Measurements from ENCODE around the gene CRYBB1.
A peak's percentile ranks its signal among the peaks of the same experiment; 100 is the strongest.
"Not testable (repeated sequence)": the region's sequence is repeated elsewhere in the genome, so short reads cannot be mapped to it uniquely, and the experiment has no call there.

Gene CRYBB1

GRCh38 chr22:26642465-26643417 lies 24.9 kb upstream of the CRYBB1 start:
- DNase-seq (ENCODE audit: extremely low read depth in 1 of 2, low read depth in 1 of 2): peak; percentile 77 to 88

- no peak for DNase-seq (ENCODE audit: extremely low read depth in 1 of 2, low read depth in 1 of 2)
These were observed 18.5 kb upstream of the CRYBB1 start for GRCh38 chr22:26636296-26636695.

- no peak for DNase-seq (ENCODE audit: extremely low read depth in 1 of 2, low read depth in 1 of 2)
These were observed 17.3 kb upstream of the CRYBB1 start for GRCh38 chr22:26635117-26635516.

- DNase-seq (ENCODE audit: extremely low read depth in 1 of 2, low read depth in 1 of 2): no peak
These were observed 16.4 kb upstream of the CRYBB1 start for GRCh38 chr22:26634189-26634588.

GRCh38 chr22:26632422-26633155 lies 14.8 kb upstream of the CRYBB1 start:
- no peak for DNase-seq (ENCODE audit: extremely low read depth in 1 of 2, low read depth in 1 of 2)

GRCh38 chr22:26631282-26631681 lies 13.5 kb upstream of the CRYBB1 start:
- DNase-seq (ENCODE audit: extremely low read depth in 1 of 2, low read depth in 1 of 2): no peak

GRCh38 chr22:26629988-26630761 lies 12.3 kb upstream of the CRYBB1 start:
- no peak for DNase-seq (ENCODE audit: extremely low read depth in 1 of 2, low read depth in 1 of 2)

- DNase-seq (ENCODE audit: extremely low read depth in 1 of 2, low read depth in 1 of 2): no peak
These were observed 7.0 kb upstream of the CRYBB1 start for GRCh38 chr22:26624803-26625202.

- DNase-seq (ENCODE audit: extremely low read depth in 1 of 2, low read depth in 1 of 2): no peak
These were observed 6.2 kb upstream of the CRYBB1 start for GRCh38 chr22:26623984-26624383.

GRCh38 chr22:26621663-26622062 lies 3.8 kb upstream of the CRYBB1 start, which contains the start of gene CRYBA4:
Gene CRYBA4 (plus strand): TSS chr22:26621963. CDS start chr22:26622597, 634 bp downstream.
- no peak for DNase-seq (ENCODE audit: extremely low read depth in 1 of 2, low read depth in 1 of 2)

GRCh38 chr22:26620197-26620596 lies 2.4 kb upstream of the CRYBB1 start:
- DNase-seq (ENCODE audit: extremely low read depth in 1 of 2, low read depth in 1 of 2): no peak

GRCh38 chr22:26619510-26619909 lies 1.7 kb upstream of the CRYBB1 start:
- no peak for DNase-seq (ENCODE audit: extremely low read depth in 1 of 2, low read depth in 1 of 2)

- no peak for DNase-seq (ENCODE audit: extremely low read depth in 1 of 2, low read depth in 1 of 2)
These were observed 628 bp upstream of the CRYBB1 start for GRCh38 chr22:26618455-26618854.

- no peak for DNase-seq (ENCODE audit: extremely low read depth in 1 of 2, low read depth in 1 of 2)
These were observed 1.2 kb downstream of the CRYBB1 start for GRCh38 chr22:26616650-26617049.

GRCh38 chr22:26615830-26616435 lies 1.9 kb downstream of the CRYBB1 start:
- no peak for DNase-seq (ENCODE audit: extremely low read depth in 1 of 2, low read depth in 1 of 2)

GRCh38 chr22:26615149-26615548 lies 2.7 kb downstream of the CRYBB1 start:
- no peak for DNase-seq (ENCODE audit: extremely low read depth in 1 of 2, low read depth in 1 of 2)

GRCh38 chr22:26614322-26614721 lies 3.5 kb downstream of the CRYBB1 start:
- DNase-seq (ENCODE audit: extremely low read depth in 1 of 2, low read depth in 1 of 2): no peak

GRCh38 chr22:26613753-26614152 lies 4.1 kb downstream of the CRYBB1 start:
- DNase-seq (ENCODE audit: extremely low read depth in 1 of 2, low read depth in 1 of 2): not testable (repeated sequence)

GRCh38 chr22:26612652-26613051 lies 5.2 kb downstream of the CRYBB1 start:
- DNase-seq (ENCODE audit: extremely low read depth in 1 of 2, low read depth in 1 of 2): no peak

- no peak for DNase-seq (ENCODE audit: extremely low read depth in 1 of 2, low read depth in 1 of 2)
These were observed 6.8 kb downstream of the CRYBB1 start for GRCh38 chr22:26610996-26611395.
